HL-60 (cell line): ENCODE results near the gene NIP7.

ENCODE experiments used
- CTCF ChIP-seq: IDR thresholded peaks from one replicate; pipeline ENCODE4 v1.5.1; 2011; ENCODE audit warnings: low read length, control low read depth, inconsistent platforms; ENCODE audit not compliant: insufficient read depth
- GABPA ChIP-seq: IDR thresholded peaks from 2 replicates; pipeline ENCODE4 v1.6.1; 2012; ENCODE audit warnings: low read depth
- POLR2AphosphoS5 ChIP-seq: IDR thresholded peaks from 2 replicates; pipeline ENCODE4 v1.6.1; 2012; ENCODE audit warnings: low read depth
- REST ChIP-seq: IDR thresholded peaks from 2 replicates; pipeline ENCODE4 v1.6.1; 2012; ENCODE audit warnings: low read depth; ENCODE audit not compliant: insufficient replicate concordance

GRCh38 chr16:69302301-69302700, 37.3 kb upstream of the NIP7 start:
- no peak for TF ChIP-seq CTCF
- no peak for TF ChIP-seq POLR2AphosphoS5
- no peak for TF ChIP-seq REST
- TF ChIP-seq GABPA = no peak
